Stimulated activated CD4-positive, alpha-beta T cell treated with anti-CD3 and anti-CD28 coated beads, Interleukin-12 subunit alpha, Interleukin-12 subunit beta, amount 100 ng/mL, for 4 hours (primary cell): Measurements from ENCODE around the gene PBX4.

Experiments used
- DNase-seq: peaks from one replicate; pipeline ENCODE4 v3.0.0-alpha.2; 2020

PBX4 gene

GRCh38 chr19:19517235-19517619, 101.3 kb downstream of the PBX4 start:
- no peak for DNase-seq

GRCh38 chr19:19515642-19516519, 102.6 kb downstream of the PBX4 start, which contains the start of gene NDUFA13:
TSS of gene NDUFA13 (plus strand) at chr19:19516225. CDS start at chr19:19516239, 14 bp downstream.
- peak; percentile 92 for DNase-seq

GRCh38 chr19:19514881-19515641, 103.4 kb downstream of the PBX4 start, which contains the start of gene TSSK6:
TSS of gene TSSK6 (minus strand) at chr19:19515548. CDS start at chr19:19515427, 121 bp downstream.
- no peak for DNase-seq

GRCh38 chr19:19514215-19514657, 104.3 kb downstream of the PBX4 start:
- DNase-seq = no peak

- DNase-seq = no peak
These were observed 104.8 kb downstream of the PBX4 start for GRCh38 chr19:19513682-19514081.
